Upper lobe of left lung (tissue), 6 donors: Measurements from ENCODE around the gene SDK2. TPM values are rescaled to one million over a fixed set of nuclear protein-coding genes. Genes with fewer than 3 reads are reported as not detected.

Experiments used
- ATAC-seq, 2 donors: fragments of 200-7000 bp; cut with Tn5 transposase; one replicate each; pipeline ENCODE4 v1.9.1; 2022; ENCODE audit warnings: mild to moderate bottlenecking in 2 of 2, moderate library complexity in 2 of 2; ENCODE audit not compliant: low FRiP score in 2 of 2
- DNase-seq, 2 donors: peaks; one replicate each; pipeline ENCODE4 v3.0.0-alpha.2; 2019 to 2020
- H3K27ac ChIP-seq, 4 donors: fragments of 200-600 bp; sonication (generic); one replicate each; pipeline ENCODE4 v1.5.1; 2016 to 2019
- H3K27me3 ChIP-seq, 4 donors: fragments of 200-600 bp; sonication (generic); one replicate each; pipeline ENCODE4 v1.5.1; 2017 to 2019
- H3K36me3 ChIP-seq, 4 donors: fragments of 200-600 bp; sonication (generic); one replicate each; pipeline ENCODE4 v1.5.1; 2016 to 2019
- H3K4me1 ChIP-seq, 4 donors: fragments of 200-600 bp; sonication (generic); one replicate each; pipeline ENCODE4 v1.5.1; 2018 to 2019
- H3K4me3 ChIP-seq, 4 donors: fragments of 200-600 bp; sonication (generic); one replicate each; pipeline ENCODE4 v1.5.1; 2017 to 2019; ENCODE audit warnings: mild to moderate bottlenecking in 2 of 4, moderate library complexity in 1 of 4
- H3K9me3 ChIP-seq, 4 donors: fragments of 200-600 bp; sonication (generic); one replicate each; pipeline ENCODE4 v1.5.1; 2018 to 2019
- EP300 ChIP-seq, 4 donors: sonication (generic); formaldehyde crosslinking; IDR thresholded peaks; one replicate each; pipeline ENCODE4 v1.5.1; 2017; ENCODE audit warnings: antibody characterized with exemption in 4 of 4, control low read depth in 2 of 4
- POLR2A ChIP-seq, 4 donors: fragments of 450-650 bp; IDR thresholded peaks; one replicate each; pipeline ENCODE4 v1.5.1; 2016 to 2017; ENCODE audit warnings: antibody characterized with exemption in 4 of 4, mild to moderate bottlenecking in 2 of 4
- POLR2AphosphoS5 ChIP-seq, 2 donors: sonication (generic); formaldehyde crosslinking; IDR thresholded peaks; one replicate each; pipeline ENCODE4 v1.5.1; 2017; ENCODE audit warnings: antibody characterized with exemption in 2 of 2
- WGBS, 2 donors: methylation state at CpG; one replicate each; pipeline ENCODE4 v1.1.5; 2017 to 2018; 5-methylcytosine and 5-hydroxymethylcytosine counted together
- total RNA-seq, 6 donors: library from RNA; depleted of rRNA in 4 of 6; stranded (reverse); fragments of >200 nt in 4 of 6; gene quantifications; one replicate each; pipeline versions ENCODE4 v1.1.0 to v1.2.1, GENCODE V29; 2016 to 2021
- TF ChIP-seq, protein P1 (sequence below), 6 experiments: fragments of 450-650 bp in 4 of 6; fragments of 200-600 bp in 2 of 6; sonication (generic) in 2 of 6; IDR thresholded peaks; one replicate each; pipeline ENCODE4 v1.5.1; 2016 to 2019; ENCODE audit warnings: antibody characterized with exemption in 6 of 6
- donor health status: DM: no; HTN: no; CAD: no; lungs with moderate emphysema.
- donor health status: DM: no; HTN: yes; CAD: no; lungs with severe emphysema.

Gene SDK2
- total RNA-seq, 6 donors from 2014 or later: 1.2 to 7.3 (median 2.9) TPM

DNA sequence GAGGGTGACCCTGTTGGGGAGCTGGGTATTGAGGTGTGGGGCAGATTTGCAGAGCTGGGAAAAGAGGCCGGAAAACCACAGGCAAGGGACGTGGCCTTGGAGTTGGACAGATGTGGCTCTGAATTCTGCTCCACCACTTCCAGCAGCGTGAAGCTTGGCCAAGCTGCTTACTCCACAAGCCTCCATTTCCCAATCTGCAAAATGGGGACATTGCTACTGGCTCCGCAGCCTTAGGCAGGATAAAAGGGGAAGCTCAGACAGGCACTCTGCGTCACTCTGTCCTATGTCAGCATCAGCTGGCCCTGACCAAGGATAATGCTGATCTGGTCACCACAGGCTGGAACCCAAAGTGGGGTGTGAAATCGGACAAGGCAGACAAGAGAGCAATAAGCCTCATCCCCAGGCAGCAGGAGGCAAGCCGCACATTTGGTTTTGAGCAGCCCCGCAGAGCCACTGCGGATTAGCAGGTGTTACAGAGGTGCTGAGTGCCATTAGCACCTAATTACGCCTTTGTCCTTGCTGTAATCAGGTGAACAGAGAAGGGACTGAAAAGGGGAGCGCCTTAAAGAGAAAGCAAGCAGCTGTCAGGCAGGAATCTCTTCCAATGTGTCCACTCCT is 54.8 kb downstream of the SDK2 start:
- ATAC-seq (no peak), DNase-seq (no peak)
- Histone ChIP-seq H3K27me3 (no peaks in the 10 kb centered on the region), H3K27ac (no peak overlapping the region), H3K4me3 (no peak overlapping the region), H3K36me3 (no peaks in the 10 kb centered on the region), H3K9me3 (no peaks in the 10 kb centered on the region), H3K4me1 (peaks cover 14 to 30% (median 23%) of the 10 kb centered on the region in 4 donors)
- 86 to 91% methylated on average over 9 to 11 of the region's 11 CpGs for WGBS, 2 donors
- TF ChIP-seq POLR2A (IDR thresholded peaks at IDR 0.05) (no peak), POLR2AphosphoS5 (IDR thresholded peaks at IDR 0.05) (no peak), EP300 (IDR thresholded peaks at IDR 0.05) (no peak)
- TF ChIP-seq, protein P1, sequence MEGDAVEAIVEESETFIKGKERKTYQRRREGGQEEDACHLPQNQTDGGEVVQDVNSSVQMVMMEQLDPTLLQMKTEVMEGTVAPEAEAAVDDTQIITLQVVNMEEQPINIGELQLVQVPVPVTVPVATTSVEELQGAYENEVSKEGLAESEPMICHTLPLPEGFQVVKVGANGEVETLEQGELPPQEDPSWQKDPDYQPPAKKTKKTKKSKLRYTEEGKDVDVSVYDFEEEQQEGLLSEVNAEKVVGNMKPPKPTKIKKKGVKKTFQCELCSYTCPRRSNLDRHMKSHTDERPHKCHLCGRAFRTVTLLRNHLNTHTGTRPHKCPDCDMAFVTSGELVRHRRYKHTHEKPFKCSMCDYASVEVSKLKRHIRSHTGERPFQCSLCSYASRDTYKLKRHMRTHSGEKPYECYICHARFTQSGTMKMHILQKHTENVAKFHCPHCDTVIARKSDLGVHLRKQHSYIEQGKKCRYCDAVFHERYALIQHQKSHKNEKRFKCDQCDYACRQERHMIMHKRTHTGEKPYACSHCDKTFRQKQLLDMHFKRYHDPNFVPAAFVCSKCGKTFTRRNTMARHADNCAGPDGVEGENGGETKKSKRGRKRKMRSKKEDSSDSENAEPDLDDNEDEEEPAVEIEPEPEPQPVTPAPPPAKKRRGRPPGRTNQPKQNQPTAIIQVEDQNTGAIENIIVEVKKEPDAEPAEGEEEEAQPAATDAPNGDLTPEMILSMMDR (IDR thresholded peaks at IDR 0.05): no peak

DNA sequence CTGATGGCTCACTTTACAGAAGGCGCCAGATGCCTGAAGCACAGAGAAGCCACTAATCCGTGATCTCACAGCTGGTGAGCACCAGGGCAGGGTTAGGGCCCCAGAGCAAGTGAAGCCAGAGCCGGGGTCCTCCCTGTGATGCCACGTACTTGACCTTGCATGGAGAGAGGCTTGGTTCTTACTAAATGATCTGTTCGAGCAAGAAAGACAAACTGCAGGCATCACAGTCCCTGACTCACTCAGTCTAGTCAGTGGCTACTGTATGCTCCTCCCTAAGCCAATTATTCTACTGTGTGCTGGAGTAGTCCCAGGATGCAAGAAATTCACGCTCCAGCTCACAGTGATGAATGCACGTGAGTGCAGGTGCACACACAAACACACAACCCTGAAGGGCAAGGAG is 55.4 kb downstream of the SDK2 start:
- Histone ChIP-seq H3K9me3 (no peaks in the 10 kb centered on the region), H3K27ac (no peak overlapping the region), H3K4me1 (peaks cover 14 to 30% (median 23%) of the 10 kb centered on the region in 4 donors), H3K4me3 (no peak overlapping the region), H3K36me3 (no peaks in the 10 kb centered on the region), H3K27me3 (no peaks in the 10 kb centered on the region)
- ATAC-seq: no peak
- DNase-seq: no peak
- WGBS, 2 donors: 88 to 91% methylated on average over 6 to 7 of the region's 7 CpGs
- TF ChIP-seq EP300 (IDR thresholded peaks at IDR 0.05): no peak
- TF ChIP-seq, protein P1 (IDR thresholded peaks at IDR 0.05): no peak
- no peak for TF ChIP-seq POLR2A (IDR thresholded peaks at IDR 0.05)
- no peak for TF ChIP-seq POLR2AphosphoS5 (IDR thresholded peaks at IDR 0.05)

DNA sequence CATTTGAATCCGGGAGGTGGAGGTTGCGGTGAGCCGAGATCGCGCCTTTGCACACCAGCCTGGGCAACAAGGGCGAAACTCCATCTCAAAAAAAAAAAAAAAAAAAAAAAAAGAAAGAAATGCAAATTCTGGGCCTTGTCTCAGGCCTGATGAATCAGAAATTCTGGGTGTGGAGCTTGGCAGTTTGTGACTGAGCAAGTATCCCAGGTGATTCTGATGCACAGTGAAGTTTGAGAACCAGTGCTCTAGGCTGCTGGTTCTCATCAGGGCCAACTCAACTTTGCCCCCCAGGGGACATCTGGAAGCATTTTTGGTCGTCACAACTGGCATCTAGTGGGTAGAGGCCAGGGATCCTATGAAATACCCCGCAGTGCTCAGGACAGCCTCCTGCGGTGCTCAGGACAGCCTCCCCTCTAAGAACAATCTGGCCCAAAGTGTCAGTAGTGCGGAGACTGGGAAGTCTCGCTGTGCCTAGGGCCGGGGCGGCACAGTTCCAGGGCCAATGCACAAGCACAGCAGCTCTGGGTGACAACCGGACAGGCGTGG is 55.9 kb downstream of the SDK2 start:
- 92 to 94% methylated on average over 15 of the region's 15 CpGs for WGBS, 2 donors
- TF ChIP-seq, protein P1 (IDR thresholded peaks at IDR 0.05): no peak
- TF ChIP-seq POLR2A (IDR thresholded peaks at IDR 0.05): no peak

DNA sequence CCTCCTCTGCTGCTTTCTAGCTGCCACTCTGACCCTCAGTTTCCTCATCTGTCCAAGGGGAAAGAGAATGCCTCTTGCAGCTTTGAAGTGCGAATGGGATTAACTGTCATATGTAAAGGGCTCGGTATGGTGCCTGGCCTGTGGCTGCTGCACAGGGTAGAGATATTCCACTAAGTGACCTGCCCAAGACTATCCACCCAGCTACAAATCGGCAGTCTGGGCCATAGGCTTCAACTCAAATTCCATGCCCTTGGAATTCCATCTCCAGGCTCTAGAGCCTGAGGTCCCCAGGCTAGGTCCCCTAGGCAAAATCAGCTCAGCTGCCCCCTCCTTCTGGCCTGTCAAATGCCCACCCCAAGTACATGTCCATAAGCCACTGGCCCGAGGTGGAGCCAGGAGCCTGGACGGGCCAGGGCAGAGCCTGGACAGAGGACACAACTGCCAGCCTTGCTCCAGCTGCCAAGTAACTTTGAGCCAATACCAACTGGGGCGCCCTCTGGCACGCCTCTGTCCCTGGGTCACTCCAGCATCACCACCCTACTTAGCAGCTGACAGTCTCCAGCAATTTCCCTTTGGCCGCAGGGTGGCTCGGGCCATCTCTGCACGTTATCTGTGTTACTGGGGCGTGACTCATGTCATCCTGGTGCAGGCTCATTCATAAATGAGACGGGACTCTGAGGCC is 57.2 kb downstream of the SDK2 start:
- Histone ChIP-seq H3K36me3 (no peaks in the 10 kb centered on the region), H3K9me3 (no peaks in the 10 kb centered on the region), H3K4me3 (no peak overlapping the region), H3K4me1 (peaks cover 7 to 20% (median 14%) of the 10 kb centered on the region in 4 donors), H3K27me3 (no peaks in the 10 kb centered on the region), H3K27ac (no peak overlapping the region)
- WGBS, 2 donors: 72 to 78% methylated on average over 12 of the region's 12 CpGs
- ATAC-seq (no peak), DNase-seq (no peak)
- TF ChIP-seq POLR2AphosphoS5 (IDR thresholded peaks at IDR 0.05): no peak
- no peak for TF ChIP-seq POLR2A (IDR thresholded peaks at IDR 0.05)
- TF ChIP-seq EP300 (IDR thresholded peaks at IDR 0.05): no peak
- TF ChIP-seq, protein P1 (IDR thresholded peaks at IDR 0.05): no peak

More for the DNA sequence above, 55.9 kb downstream of the SDK2 start:
- H3K27me3 ChIP-seq: no peaks in the 10 kb centered on the region
- no peaks in the 10 kb centered on the region for H3K9me3 ChIP-seq
- H3K4me3 ChIP-seq: no peak overlapping the region
- H3K4me1 ChIP-seq: peaks cover 14 to 30% (median 23%) of the 10 kb centered on the region in 4 donors
- DNase-seq (no peak), ATAC-seq (no peak)
- H3K36me3 ChIP-seq: no peaks in the 10 kb centered on the region
- no peak overlapping the region for H3K27ac ChIP-seq
